GM18499 (cell line): ENCODE data around the gene CCSER2.
"Not testable (repeated sequence)": the region's sequence is repeated elsewhere in the genome, so short reads cannot be mapped to it uniquely, and the experiment has no call there.

Source experiments
- ATAC-seq: cut with Tn5 transposase; IDR thresholded peaks from one replicate; pipeline ENCODE4 v1.9.1; 2021; ENCODE audit warnings: moderate number of reproducible peaks; ENCODE audit not compliant: insufficient read depth, unreplicated experiment

The CCSER2 gene

GRCh38 chr10:84341538-84341856, 13.1 kb downstream of the CCSER2 start:
- no peak for ATAC-seq

- ATAC-seq: no peak
Observed at GRCh38 chr10:84341983-84342382, 13.6 kb downstream of the CCSER2 start.

DNA sequence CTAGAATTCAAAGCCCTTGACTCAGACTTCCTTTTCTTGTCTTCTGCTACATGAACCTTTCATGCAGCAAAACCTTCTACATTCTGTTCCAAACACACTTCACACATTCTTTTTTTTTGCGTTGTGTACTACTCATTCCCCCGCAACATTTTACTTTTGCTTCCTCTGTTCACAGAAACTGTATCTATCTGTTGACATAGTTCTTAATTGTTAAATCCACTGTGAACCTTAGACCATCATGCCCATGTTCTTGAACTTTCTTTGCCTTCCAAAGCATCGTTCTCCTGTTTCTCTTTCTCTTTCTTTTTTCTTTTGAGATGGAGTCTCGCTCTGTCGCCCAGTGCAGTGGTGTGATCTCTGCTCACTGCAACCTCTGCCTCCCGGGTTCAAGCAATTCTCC, 14.2 kb downstream of the CCSER2 start:
- ATAC-seq: peak; percentile 77

- ATAC-seq: no peak
Observed at GRCh38 chr10:84343831-84344230, 15.4 kb downstream of the CCSER2 start.

- no peak for ATAC-seq
Observed at GRCh38 chr10:84344526-84344925, 16.1 kb downstream of the CCSER2 start.

DNA sequence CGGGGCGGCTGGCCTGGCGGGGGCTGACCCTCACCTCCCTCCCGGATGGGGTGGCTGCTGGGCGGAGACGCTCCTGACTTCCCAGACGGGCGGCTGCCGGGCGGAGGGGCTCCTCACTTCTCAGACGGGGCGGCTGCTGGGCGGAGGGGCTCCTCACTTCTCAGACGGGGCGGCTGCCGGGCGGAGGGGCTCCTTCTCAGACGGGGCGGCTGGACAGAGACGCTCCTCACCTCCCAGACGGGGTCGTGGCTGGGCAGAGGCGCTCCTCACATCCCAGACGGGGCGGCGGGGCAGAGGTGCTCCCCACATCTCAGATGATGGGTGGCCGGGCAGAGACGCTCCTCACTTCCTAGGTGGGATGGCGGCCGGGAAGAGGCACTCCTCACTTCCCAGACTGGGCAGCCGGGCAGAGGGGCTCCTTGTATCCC, 19.2 kb downstream of the CCSER2 start:
- ATAC-seq: not testable (repeated sequence)

GRCh38 chr10:84348447-84348846, 20.1 kb downstream of the CCSER2 start:
- no peak for ATAC-seq

DNA sequence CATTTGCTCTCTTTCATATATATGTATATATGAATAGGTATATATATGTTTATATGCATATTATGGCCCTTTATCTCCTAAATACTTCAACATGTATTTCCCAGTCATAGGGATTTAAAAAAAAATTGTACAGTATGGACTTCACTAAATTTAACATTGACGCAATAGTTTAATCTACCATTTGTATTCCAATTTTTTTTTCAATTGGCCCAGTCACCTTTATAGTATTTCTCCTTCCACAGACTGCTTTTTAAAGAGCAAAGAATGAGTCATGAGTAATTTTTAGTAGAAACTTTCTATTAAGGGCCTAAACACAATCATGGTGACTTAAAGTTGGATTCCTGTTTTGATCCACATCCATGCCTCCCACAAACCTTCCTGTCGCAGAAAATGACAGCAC, 20.5 kb downstream of the CCSER2 start:
- ATAC-seq: no peak

- ATAC-seq: peak; percentile 86
Observed at GRCh38 chr10:84352251-84352842, 24.0 kb downstream of the CCSER2 start.

DNA sequence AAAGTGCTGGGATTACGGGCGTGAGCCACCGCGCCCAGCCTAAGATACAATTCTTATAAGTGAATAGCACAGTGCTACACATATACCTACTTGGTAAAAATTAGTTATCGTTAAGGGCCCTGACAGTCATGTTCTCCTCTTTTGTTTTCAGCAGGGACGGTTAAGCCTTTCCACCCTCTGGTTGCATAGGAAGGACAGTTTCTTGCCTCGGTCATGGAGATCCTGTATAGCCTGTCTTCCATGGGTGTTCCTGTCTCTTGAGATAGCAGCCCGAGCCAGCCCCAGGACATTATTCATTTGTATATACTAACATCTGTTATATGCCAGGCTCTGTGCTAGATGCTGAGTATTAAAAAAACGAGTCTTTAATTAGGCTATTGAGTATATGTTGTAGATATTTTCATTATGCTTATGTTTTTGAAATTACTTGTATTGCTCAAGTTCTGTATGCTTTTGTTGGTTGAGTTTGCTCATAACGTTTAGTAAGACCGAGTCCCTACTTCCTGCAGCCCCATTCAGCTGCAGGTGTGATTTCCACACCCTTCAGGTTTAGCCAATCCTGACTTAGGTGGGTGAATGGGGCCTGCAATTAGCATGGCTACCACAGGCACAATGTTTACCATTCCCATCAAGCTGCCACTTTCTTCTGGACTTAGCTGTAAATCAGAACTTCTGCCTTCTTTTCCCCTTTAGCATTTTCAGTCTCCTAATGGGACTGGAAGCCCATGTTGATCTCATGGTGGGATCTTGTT, 24.8 kb downstream of the CCSER2 start:
- no peak for ATAC-seq

GRCh38 chr10:84354623-84355022, 26.2 kb downstream of the CCSER2 start:
- ATAC-seq: no peak

DNA sequence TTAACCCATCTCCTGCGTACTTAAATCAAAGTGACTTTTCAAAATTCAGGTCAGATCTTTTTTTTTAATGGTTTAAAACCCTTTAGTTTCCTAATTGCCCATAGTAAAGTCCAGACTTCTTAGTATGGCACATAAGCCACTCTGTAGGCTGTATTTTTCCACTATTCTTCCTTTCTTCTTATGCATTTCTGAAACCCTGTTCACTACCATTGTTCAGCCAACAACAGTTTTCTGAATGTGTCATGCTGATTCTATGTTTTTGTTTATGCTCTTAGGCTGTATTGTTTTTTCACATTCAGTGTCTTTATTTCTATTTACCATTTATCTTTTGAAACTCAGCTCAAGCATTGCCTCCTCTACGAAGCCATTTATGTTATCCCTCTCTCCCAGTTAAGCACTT, 26.7 kb downstream of the CCSER2 start:
- ATAC-seq: no peak

GRCh38 chr10:84356928-84357327, 28.5 kb downstream of the CCSER2 start:
- ATAC-seq: no peak

GRCh38 chr10:84358743-84359142, 30.4 kb downstream of the CCSER2 start:
- ATAC-seq: no peak

DNA sequence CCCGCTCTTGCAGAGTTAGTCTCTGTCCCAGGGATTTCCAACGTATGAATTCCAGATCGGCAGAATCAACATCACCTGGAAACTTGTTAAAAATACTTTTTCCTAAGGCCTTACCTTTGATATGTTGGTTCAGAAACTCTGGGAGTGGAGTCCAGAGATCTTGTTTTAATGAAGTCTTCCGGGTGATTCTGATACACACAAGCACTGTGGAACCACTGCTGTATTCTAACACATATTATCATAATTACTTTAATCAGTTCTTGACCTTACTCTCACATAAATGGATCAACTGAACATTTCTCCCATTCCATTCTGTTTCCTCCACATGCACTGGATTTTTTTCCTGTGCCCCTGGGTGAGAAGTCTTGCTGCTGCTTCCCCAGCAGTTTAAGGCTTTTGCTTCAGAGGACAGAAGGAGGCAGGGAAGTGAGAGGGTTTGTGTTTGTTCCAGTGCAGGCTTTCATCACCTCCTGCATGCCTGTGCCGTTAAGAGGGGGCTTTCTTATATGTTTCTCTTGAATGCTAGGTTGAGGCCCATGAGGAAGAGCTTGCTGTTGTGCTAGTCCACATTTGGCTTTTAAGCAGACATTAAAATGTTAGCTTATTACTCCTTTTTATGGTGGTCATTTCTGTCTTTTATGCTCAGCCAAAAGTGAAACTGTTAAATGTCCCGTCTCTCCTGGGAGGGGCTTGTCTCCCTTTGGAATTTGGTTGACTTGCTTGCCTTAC, 32.4 kb downstream of the CCSER2 start:
- ATAC-seq: no peak

DNA sequence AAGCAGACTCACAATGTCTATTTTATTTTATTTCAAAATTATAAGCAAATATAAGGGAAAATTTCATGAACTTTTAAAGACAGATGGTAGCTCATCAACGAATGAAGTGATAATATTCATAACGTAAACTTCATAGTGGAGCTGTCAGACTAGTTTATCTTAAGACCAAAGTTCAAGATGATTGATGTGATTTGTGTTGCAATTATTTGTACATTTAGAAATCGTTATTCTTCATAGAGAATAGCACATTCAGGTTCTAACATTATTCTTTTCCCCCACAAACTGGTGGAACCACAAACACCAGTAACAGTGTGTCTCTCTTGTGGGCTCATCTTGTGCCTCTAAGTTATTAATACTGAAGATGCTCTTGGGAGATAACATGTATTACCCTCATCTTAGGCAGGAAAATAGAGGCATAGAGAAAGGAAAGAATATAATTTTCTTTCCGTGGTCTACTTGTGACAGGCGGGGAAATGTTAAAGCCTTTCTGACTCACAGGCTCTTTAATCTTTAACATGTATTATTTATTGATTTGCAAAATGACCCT, 37.0 kb downstream of the CCSER2 start:
- no peak for ATAC-seq

DNA sequence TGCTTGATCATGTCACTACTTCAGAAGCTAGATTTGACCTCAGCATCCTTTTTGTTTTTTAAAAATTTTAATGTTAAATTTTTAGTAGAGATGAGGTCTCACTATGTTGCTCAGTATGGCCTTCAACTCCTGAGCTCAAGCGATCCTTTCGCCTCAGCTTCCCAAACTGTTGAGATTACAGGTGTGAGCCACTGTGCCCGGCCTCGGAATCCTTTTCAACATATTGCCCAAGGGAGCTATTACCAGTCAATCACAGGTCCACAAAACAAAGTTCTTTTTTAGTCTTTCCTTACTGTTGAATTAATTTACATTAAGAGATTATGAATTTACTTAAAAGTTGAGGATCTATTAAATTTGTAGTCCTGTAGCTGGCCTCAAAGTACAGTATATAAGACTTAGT, 37.7 kb downstream of the CCSER2 start:
- no peak for ATAC-seq

DNA sequence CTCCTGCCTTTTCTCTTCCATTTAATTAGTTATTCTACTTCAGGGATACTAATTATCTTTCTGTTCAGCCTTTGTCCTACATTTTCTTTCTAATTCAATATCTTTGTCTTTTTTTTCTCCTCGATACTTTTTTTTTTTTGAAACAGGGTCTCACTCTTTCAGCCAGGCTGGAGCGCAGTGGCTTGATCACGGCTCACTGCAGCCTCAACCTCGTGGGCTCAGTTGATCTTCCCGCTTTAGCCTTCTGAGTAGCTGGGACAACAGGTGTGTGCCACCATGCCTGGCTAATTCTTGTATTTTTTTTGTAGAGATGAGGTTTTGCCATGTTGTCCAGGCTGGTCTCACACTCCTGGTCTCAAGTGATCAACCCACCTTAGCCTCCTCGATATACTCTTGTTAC, 38.9 kb downstream of the CCSER2 start:
- no peak for ATAC-seq

DNA sequence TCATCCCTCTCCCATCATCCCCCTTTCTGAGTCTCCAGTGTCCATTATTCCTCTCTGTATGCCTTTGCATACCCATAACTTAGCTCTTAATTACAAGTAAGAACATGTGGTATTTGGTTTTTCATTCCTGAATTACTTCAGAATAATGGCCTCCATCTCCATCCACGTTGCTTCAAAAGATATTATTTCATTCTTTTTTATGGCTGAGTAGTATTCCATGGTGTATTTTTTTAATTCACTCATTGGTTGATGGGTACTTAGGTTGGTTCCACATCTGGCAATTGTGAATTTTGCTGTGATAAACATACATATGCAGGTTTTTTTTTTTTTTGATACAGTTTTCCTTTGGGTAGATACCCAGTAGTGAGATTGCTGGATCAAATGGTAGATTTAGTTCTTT, 40.4 kb downstream of the CCSER2 start:
- ATAC-seq: no peak

DNA sequence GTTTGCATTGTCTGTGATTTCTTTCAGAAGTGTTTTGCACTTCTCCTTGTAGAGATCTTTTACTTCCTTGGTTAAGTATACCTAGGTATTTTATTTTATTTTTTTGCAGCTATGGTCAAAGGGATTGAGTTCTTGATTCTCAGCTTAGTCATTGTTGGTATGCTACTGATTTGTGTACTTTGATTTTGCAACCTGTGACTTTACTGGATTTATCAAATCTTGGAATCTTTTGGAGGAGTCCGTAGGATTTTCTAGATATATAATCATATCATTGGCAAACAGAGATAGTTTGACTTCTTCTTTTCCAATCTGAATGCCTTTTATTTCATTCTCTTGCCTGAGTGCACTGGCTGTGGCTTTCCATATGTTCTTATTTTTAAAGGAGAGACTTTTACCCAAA, 41.9 kb downstream of the CCSER2 start:
- no peak for ATAC-seq

GRCh38 chr10:84371944-84372343, 43.6 kb downstream of the CCSER2 start:
- ATAC-seq: no peak
